Measurements from ENCODE around the gene MAP3K20.
"Not testable (repeated sequence)": the region's sequence is repeated elsewhere in the genome, so short reads cannot be mapped to it uniquely, and the experiment has no call there.

MAP3K20 gene

GRCh38 chr2:173122936-173123335 is 47.3 kb downstream of the MAP3K20 start:
- no peaks in the 10 kb centered on the region for H3K4me1 ChIP-seq (ENCODE audit: control insufficient read depth in 2 of 2, insufficient read depth in 2 of 2, low read length in 2 of 2)
- H3K27ac ChIP-seq (ENCODE audit: low read depth in 2 of 2, low read length in 2 of 2) = no peak overlapping the region
- H3K9me3 ChIP-seq (ENCODE audit: control insufficient read depth in 2 of 2, low read length in 2 of 2) = no peaks in the 10 kb centered on the region

GRCh38 chr2:173124441-173124840 is 48.8 kb downstream of the MAP3K20 start:
- no peak overlapping the region for H3K27ac ChIP-seq (ENCODE audit: low read depth in 2 of 2, low read length in 2 of 2)
- no peak overlapping the region for H3K9ac ChIP-seq (ENCODE audit: low read depth in 1 of 2, low read length in 2 of 2)
- no peaks in the 10 kb centered on the region for H3K4me1 ChIP-seq (ENCODE audit: control insufficient read depth in 2 of 2, insufficient read depth in 2 of 2, low read length in 2 of 2)
- H3K36me3 ChIP-seq (ENCODE audit: control insufficient read depth in 2 of 2, insufficient read depth in 2 of 2, low read length in 2 of 2) = no peaks in the 10 kb centered on the region
- no peaks in the 10 kb centered on the region for H3K9me3 ChIP-seq (ENCODE audit: control insufficient read depth in 2 of 2, low read length in 2 of 2)
- H3K27me3 ChIP-seq (ENCODE audit: control insufficient read depth in 2 of 2, insufficient read depth in 2 of 2, low read length in 2 of 2) = no peaks in the 10 kb centered on the region
- no peak overlapping the region for H3K4me3 ChIP-seq (ENCODE audit: low read length in 2 of 2)

More at GRCh38 chr2:173122936-173123335, 47.3 kb downstream of the MAP3K20 start:
- H3K4me3 ChIP-seq (ENCODE audit: low read length in 2 of 2) = no peak overlapping the region
- H3K36me3 ChIP-seq (ENCODE audit: control insufficient read depth in 2 of 2, insufficient read depth in 2 of 2, low read length in 2 of 2) = no peaks in the 10 kb centered on the region
- H3K27me3 ChIP-seq (ENCODE audit: control insufficient read depth in 2 of 2, insufficient read depth in 2 of 2, low read length in 2 of 2) = no peaks in the 10 kb centered on the region
- H3K9ac ChIP-seq (ENCODE audit: low read depth in 1 of 2, low read length in 2 of 2) = no peak overlapping the region

GRCh38 chr2:173126819-173127218 is 51.2 kb downstream of the MAP3K20 start:
- no peak overlapping the region for H3K4me3 ChIP-seq (ENCODE audit: low read length in 2 of 2)
- no peaks in the 10 kb centered on the region for H3K9me3 ChIP-seq (ENCODE audit: control insufficient read depth in 2 of 2, low read length in 2 of 2)
- H3K27ac ChIP-seq (ENCODE audit: low read depth in 2 of 2, low read length in 2 of 2) = no peak overlapping the region
- no peaks in the 10 kb centered on the region for H3K36me3 ChIP-seq (ENCODE audit: control insufficient read depth in 2 of 2, insufficient read depth in 2 of 2, low read length in 2 of 2)
- H3K27me3 ChIP-seq (ENCODE audit: control insufficient read depth in 2 of 2, insufficient read depth in 2 of 2, low read length in 2 of 2) = no peaks in the 10 kb centered on the region
- no peak overlapping the region for H3K9ac ChIP-seq (ENCODE audit: low read depth in 1 of 2, low read length in 2 of 2)
- no peaks in the 10 kb centered on the region for H3K4me1 ChIP-seq (ENCODE audit: control insufficient read depth in 2 of 2, insufficient read depth in 2 of 2, low read length in 2 of 2)

- not testable (repeated sequence) for H3K27me3 ChIP-seq (ENCODE audit: control insufficient read depth in 2 of 2, insufficient read depth in 2 of 2, low read length in 2 of 2); H3K4me1 ChIP-seq (ENCODE audit: control insufficient read depth in 2 of 2, insufficient read depth in 2 of 2, low read length in 2 of 2); H3K4me3 ChIP-seq (ENCODE audit: low read length in 2 of 2); H3K27ac ChIP-seq (ENCODE audit: low read depth in 2 of 2, low read length in 2 of 2); H3K9me3 ChIP-seq (ENCODE audit: control insufficient read depth in 2 of 2, low read length in 2 of 2); H3K9ac ChIP-seq (ENCODE audit: low read depth in 1 of 2, low read length in 2 of 2); H3K36me3 ChIP-seq (ENCODE audit: control insufficient read depth in 2 of 2, insufficient read depth in 2 of 2, low read length in 2 of 2)
Measured at GRCh38 chr2:173128132-173128531, 52.5 kb downstream of the MAP3K20 start.

GRCh38 chr2:173130496-173131465 is 55.1 kb downstream of the MAP3K20 start:
- Histone ChIP-seq H3K4me1 (ENCODE audit: control insufficient read depth in 2 of 2, insufficient read depth in 2 of 2, low read length in 2 of 2) (no peaks in the 10 kb centered on the region), H3K27ac (ENCODE audit: low read depth in 2 of 2, low read length in 2 of 2) (no peak overlapping the region)

GRCh38 chr2:173132531-173132930 is 56.9 kb downstream of the MAP3K20 start:
- no peak overlapping the region for H3K27ac ChIP-seq (ENCODE audit: low read depth in 2 of 2, low read length in 2 of 2)
- no peaks in the 10 kb centered on the region for H3K36me3 ChIP-seq (ENCODE audit: control insufficient read depth in 2 of 2, insufficient read depth in 2 of 2, low read length in 2 of 2)
- H3K27me3 ChIP-seq (ENCODE audit: control insufficient read depth in 2 of 2, insufficient read depth in 2 of 2, low read length in 2 of 2) = no peaks in the 10 kb centered on the region
- no peak overlapping the region for H3K4me3 ChIP-seq (ENCODE audit: low read length in 2 of 2)
- H3K4me1 ChIP-seq (ENCODE audit: control insufficient read depth in 2 of 2, insufficient read depth in 2 of 2, low read length in 2 of 2) = no peaks in the 10 kb centered on the region
- H3K9me3 ChIP-seq (ENCODE audit: control insufficient read depth in 2 of 2, low read length in 2 of 2) = no peaks in the 10 kb centered on the region
- no peak overlapping the region for H3K9ac ChIP-seq (ENCODE audit: low read depth in 1 of 2, low read length in 2 of 2)

More at GRCh38 chr2:173130496-173131465, 55.1 kb downstream of the MAP3K20 start:
- no peak overlapping the region for H3K9ac ChIP-seq (ENCODE audit: low read depth in 1 of 2, low read length in 2 of 2)
- H3K4me3 ChIP-seq (ENCODE audit: low read length in 2 of 2) = no peak overlapping the region
- H3K36me3 ChIP-seq (ENCODE audit: control insufficient read depth in 2 of 2, insufficient read depth in 2 of 2, low read length in 2 of 2) = no peaks in the 10 kb centered on the region
- no peaks in the 10 kb centered on the region for H3K27me3 ChIP-seq (ENCODE audit: control insufficient read depth in 2 of 2, insufficient read depth in 2 of 2, low read length in 2 of 2)
- H3K9me3 ChIP-seq (ENCODE audit: control insufficient read depth in 2 of 2, low read length in 2 of 2) = no peaks in the 10 kb centered on the region

- no peak overlapping the region for H3K4me3 ChIP-seq (ENCODE audit: low read length in 2 of 2)
- no peaks in the 10 kb centered on the region for H3K36me3 ChIP-seq (ENCODE audit: control insufficient read depth in 2 of 2, insufficient read depth in 2 of 2, low read length in 2 of 2)
- no peak overlapping the region for H3K27ac ChIP-seq (ENCODE audit: low read depth in 2 of 2, low read length in 2 of 2)
- H3K9me3 ChIP-seq (ENCODE audit: control insufficient read depth in 2 of 2, low read length in 2 of 2) = no peaks in the 10 kb centered on the region
- H3K4me1 ChIP-seq (ENCODE audit: control insufficient read depth in 2 of 2, insufficient read depth in 2 of 2, low read length in 2 of 2) = no peaks in the 10 kb centered on the region
- H3K27me3 ChIP-seq (ENCODE audit: control insufficient read depth in 2 of 2, insufficient read depth in 2 of 2, low read length in 2 of 2) = no peaks in the 10 kb centered on the region
- H3K9ac ChIP-seq (ENCODE audit: low read depth in 1 of 2, low read length in 2 of 2) = no peak overlapping the region
Measured at GRCh38 chr2:173134703-173135102, 59.1 kb downstream of the MAP3K20 start.

GRCh38 chr2:173136067-173136466 is 60.4 kb downstream of the MAP3K20 start:
- Histone ChIP-seq H3K9ac (ENCODE audit: low read depth in 1 of 2, low read length in 2 of 2) (no peak overlapping the region), H3K4me3 (ENCODE audit: low read length in 2 of 2) (no peak overlapping the region), H3K9me3 (ENCODE audit: control insufficient read depth in 2 of 2, low read length in 2 of 2) (no peaks in the 10 kb centered on the region), H3K36me3 (ENCODE audit: control insufficient read depth in 2 of 2, insufficient read depth in 2 of 2, low read length in 2 of 2) (no peaks in the 10 kb centered on the region), H3K27me3 (ENCODE audit: control insufficient read depth in 2 of 2, insufficient read depth in 2 of 2, low read length in 2 of 2) (no peaks in the 10 kb centered on the region), H3K4me1 (ENCODE audit: control insufficient read depth in 2 of 2, insufficient read depth in 2 of 2, low read length in 2 of 2) (no peaks in the 10 kb centered on the region), H3K27ac (ENCODE audit: low read depth in 2 of 2, low read length in 2 of 2) (no peak overlapping the region)

GRCh38 chr2:173136599-173136998 is 61.0 kb downstream of the MAP3K20 start:
- no peak overlapping the region for H3K4me3 ChIP-seq (ENCODE audit: low read length in 2 of 2)
- no peaks in the 10 kb centered on the region for H3K36me3 ChIP-seq (ENCODE audit: control insufficient read depth in 2 of 2, insufficient read depth in 2 of 2, low read length in 2 of 2)
- H3K27me3 ChIP-seq (ENCODE audit: control insufficient read depth in 2 of 2, insufficient read depth in 2 of 2, low read length in 2 of 2) = no peaks in the 10 kb centered on the region
- no peak overlapping the region for H3K27ac ChIP-seq (ENCODE audit: low read depth in 2 of 2, low read length in 2 of 2)
- H3K9ac ChIP-seq (ENCODE audit: low read depth in 1 of 2, low read length in 2 of 2) = no peak overlapping the region
- H3K9me3 ChIP-seq (ENCODE audit: control insufficient read depth in 2 of 2, low read length in 2 of 2) = no peaks in the 10 kb centered on the region
- no peaks in the 10 kb centered on the region for H3K4me1 ChIP-seq (ENCODE audit: control insufficient read depth in 2 of 2, insufficient read depth in 2 of 2, low read length in 2 of 2)

GRCh38 chr2:173137610-173138009 is 62.0 kb downstream of the MAP3K20 start:
- Histone ChIP-seq H3K4me3 (ENCODE audit: low read length in 2 of 2) (no peak overlapping the region), H3K4me1 (ENCODE audit: control insufficient read depth in 2 of 2, insufficient read depth in 2 of 2, low read length in 2 of 2) (no peaks in the 10 kb centered on the region), H3K27me3 (ENCODE audit: control insufficient read depth in 2 of 2, insufficient read depth in 2 of 2, low read length in 2 of 2) (no peaks in the 10 kb centered on the region), H3K9me3 (ENCODE audit: control insufficient read depth in 2 of 2, low read length in 2 of 2) (no peaks in the 10 kb centered on the region), H3K36me3 (ENCODE audit: control insufficient read depth in 2 of 2, insufficient read depth in 2 of 2, low read length in 2 of 2) (no peaks in the 10 kb centered on the region), H3K9ac (ENCODE audit: low read depth in 1 of 2, low read length in 2 of 2) (no peak overlapping the region), H3K27ac (ENCODE audit: low read depth in 2 of 2, low read length in 2 of 2) (no peak overlapping the region)
